Spleen (tissue), 7 donors: Measurements from ENCODE around the gene MRPL54.

ENCODE experiments used
- CTCF ChIP-seq, 11 experiments: fragments of 200-600 bp in 7 of 11; fragments of 450-650 bp in 4 of 11; sonication (generic) in 4 of 11; IDR thresholded peaks in 8 of 11; conservative IDR thresholded peaks in 3 of 11; 1 replicate in 7 of 11; 2 replicates in 4 of 11; pipeline versions ENCODE4 v1.4.0 to v1.8.0; 2016 to 2021; ENCODE audit warnings: antibody characterized with exemption in 11 of 11, inconsistent platforms in 4 of 11, mild to moderate bottlenecking in 1 of 11
- POLR2AphosphoS5 ChIP-seq, 3 donors: sonication (generic); formaldehyde crosslinking; IDR thresholded peaks; one replicate each; pipeline ENCODE4 v1.5.1; 2017; ENCODE audit warnings: antibody characterized with exemption in 3 of 3
- donor health status: DM: no; HTN: no; CAD: no; lungs with moderate emphysema.
- donor health status: DM: no; HTN: no; CAD: no.
- donor health status: DM: no; HTN: no; CAD: no.

GRCh38 chr19:3781603-3782002 is 19.1 kb downstream of the MRPL54 start:
- TF ChIP-seq POLR2AphosphoS5 (IDR thresholded peaks at IDR 0.05) (no peak), CTCF (IDR thresholded peaks at IDR 0.05 in 8 of 11, conservative IDR thresholded peaks at IDR 0.05 in 3 of 11) (no peak)
